Central memory CD8-positive, alpha-beta T cell (primary cell): Measurements from ENCODE around the gene PDE8B.
A peak's percentile ranks its signal among the peaks of the same experiment; 100 is the strongest.
"Not testable (repeated sequence)": the region's sequence is repeated elsewhere in the genome, so short reads cannot be mapped to it uniquely, and the experiment has no call there.

Experiments used
- ATAC-seq: fragments of 150-1000 bp; cut with Tn5 transposase; replicated peaks from 2 replicates; pipeline ENCODE4 v1.10.0; 2022; ENCODE audit warnings: mild to moderate bottlenecking, moderate FRiP score, moderate number of reproducible peaks; ENCODE audit not compliant: poor library complexity, severe bottlenecking; ENCODE audit errors: extremely low read depth
- DNase-seq, 2 donors: peaks; one replicate each; pipeline ENCODE4 v3.0.0; 2021; ENCODE audit warnings: low spot score in 2 of 2
- H3K27ac Mint-ChIP-seq: one replicate; pipeline ENCODE4 v1.8.0; 2022; ENCODE audit warnings: low read depth, mild to moderate bottlenecking, moderate library complexity, mixed read lengths
- H3K27me3 Mint-ChIP-seq: one replicate; pipeline ENCODE4 v1.8.0; 2022; ENCODE audit warnings: mixed read lengths
- H3K36me3 Mint-ChIP-seq: one replicate; pipeline ENCODE4 v1.8.0; 2022; ENCODE audit warnings: mild to moderate bottlenecking, moderate library complexity, mixed read lengths; ENCODE audit not compliant: insufficient read depth
- H3K4me1 Mint-ChIP-seq: one replicate; pipeline ENCODE4 v1.8.0; 2022; ENCODE audit warnings: mixed read lengths
- H3K4me3 Mint-ChIP-seq: one replicate; pipeline ENCODE4 v1.8.0; 2022; ENCODE audit warnings: mild to moderate bottlenecking, moderate library complexity, mixed read lengths
- H3K9me3 Mint-ChIP-seq: one replicate; pipeline ENCODE4 v1.8.0; 2022; ENCODE audit warnings: mixed read lengths

PDE8B gene

DNA sequence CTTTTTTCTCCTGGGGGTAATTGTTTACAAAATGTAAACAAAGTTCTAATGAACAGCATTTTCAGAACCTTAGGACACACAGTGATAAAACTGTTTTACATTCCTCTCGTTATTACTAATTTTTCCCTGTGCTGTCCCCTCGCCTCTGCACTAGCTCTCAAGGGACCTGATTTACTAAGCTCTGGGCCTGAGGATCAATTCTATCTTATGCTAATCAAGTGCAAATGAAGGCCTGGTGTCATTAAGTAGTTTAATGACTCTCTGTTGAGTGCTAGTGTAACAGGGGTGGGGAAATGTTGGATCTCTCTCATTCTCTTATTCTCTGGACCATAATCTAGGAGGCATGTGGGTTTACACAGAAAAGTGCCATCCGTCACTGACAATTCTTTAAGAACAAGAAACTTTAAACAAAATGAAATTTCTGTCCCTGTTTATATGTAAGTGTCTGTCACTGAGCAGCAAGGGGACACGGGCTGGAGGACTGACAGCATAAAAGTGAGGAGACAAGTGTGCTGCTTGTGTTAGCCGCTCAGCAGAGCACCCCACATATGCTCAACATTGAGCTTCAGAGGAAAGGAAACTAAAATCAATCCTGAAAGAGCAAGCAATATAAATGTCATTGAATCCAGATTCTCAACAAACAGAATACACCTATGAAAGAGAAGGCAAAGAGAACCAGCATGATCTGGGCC is 166.3 kb downstream of the PDE8B start:
- Mint-ChIP-seq H3K4me1 (peaks cover 10% of the 10 kb centered on the region), H3K4me3 (no peak overlapping the region), H3K9me3 (no peaks in the 10 kb centered on the region), H3K36me3 (no peaks in the 10 kb centered on the region), H3K27ac (no peak overlapping the region), H3K27me3 (peaks cover 12% of the 10 kb centered on the region)
- no peak for DNase-seq
- no peak for ATAC-seq

DNA sequence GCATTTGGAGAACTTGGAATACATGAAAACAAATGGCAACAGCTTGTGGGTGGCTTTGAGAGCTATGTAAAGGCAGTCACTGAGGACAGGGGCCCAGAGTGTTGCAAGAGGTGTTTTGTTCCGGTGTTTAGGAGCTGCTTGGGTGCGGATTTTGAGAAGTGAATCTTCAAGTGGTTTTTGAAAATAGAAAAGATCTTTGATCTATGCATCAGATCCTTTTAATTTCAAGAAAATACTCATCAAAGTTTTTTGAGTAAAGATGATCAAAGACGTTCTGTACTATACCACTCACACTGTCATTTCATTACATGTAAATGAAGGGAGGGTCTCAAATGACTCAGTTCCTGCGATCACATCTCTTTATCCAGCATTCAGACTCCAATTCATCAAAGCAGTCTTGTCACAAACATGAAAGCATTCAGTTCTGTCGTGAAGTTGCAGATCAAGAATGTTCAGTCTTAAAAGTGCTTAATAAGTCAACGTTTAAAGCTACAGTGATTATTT is 169.1 kb downstream of the PDE8B start:
- no peak overlapping the region for H3K4me3 Mint-ChIP-seq
- H3K9me3 Mint-ChIP-seq: no peaks in the 10 kb centered on the region
- H3K27ac Mint-ChIP-seq: no peak overlapping the region
- DNase-seq: no peak
- peaks cover 10% of the 10 kb centered on the region for H3K4me1 Mint-ChIP-seq
- no peaks in the 10 kb centered on the region for H3K36me3 Mint-ChIP-seq
- peak; percentile 24 for ATAC-seq
- peaks cover 12% of the 10 kb centered on the region for H3K27me3 Mint-ChIP-seq

DNA sequence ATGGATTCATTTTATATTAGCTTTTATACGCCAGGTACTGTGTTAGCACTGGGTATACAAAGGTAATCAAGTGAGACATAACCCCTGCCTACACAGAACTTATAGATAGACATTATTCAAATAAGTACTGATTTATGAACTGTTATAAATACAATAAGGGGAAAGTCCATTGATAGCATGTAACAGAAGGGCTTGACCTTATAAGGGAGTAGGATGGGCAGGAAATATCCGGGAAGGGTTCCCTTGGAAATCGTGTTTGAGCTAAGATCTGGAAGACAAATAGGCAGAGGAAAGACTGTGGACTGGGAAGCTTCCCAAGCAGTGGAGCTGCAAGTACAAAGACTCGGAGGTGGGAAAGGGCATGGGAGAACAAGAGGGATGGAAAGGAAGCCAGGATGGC is 170.2 kb downstream of the PDE8B start:
- Mint-ChIP-seq H3K27me3 (peaks cover 12% of the 10 kb centered on the region), H3K4me1 (peaks cover 10% of the 10 kb centered on the region), H3K4me3 (no peak overlapping the region), H3K36me3 (no peaks in the 10 kb centered on the region), H3K27ac (no peak overlapping the region), H3K9me3 (no peaks in the 10 kb centered on the region)
- ATAC-seq (no peak), DNase-seq (no peak)

DNA sequence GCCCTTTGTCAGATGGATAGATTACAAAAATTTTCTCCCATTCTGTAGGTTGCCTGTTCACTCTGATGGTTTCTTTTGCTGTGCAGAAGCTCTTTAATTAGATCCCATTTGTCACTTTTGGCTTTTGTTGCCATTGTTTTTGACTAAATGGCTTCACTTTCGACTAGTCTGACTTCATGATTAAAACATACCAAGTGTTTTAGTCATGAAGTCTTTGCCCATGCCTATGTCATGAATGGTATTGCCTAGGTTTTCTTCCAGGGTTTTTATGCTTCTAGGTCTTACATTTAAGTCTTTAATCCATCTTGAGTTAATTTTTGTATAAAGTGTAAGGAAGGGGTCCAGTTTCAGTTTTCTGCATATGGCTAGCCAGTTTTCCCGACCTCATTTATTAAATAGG is 172.9 kb downstream of the PDE8B start:
- not testable (repeated sequence) for DNase-seq, H3K36me3 Mint-ChIP-seq, H3K9me3 Mint-ChIP-seq, H3K4me3 Mint-ChIP-seq, ATAC-seq, H3K27ac Mint-ChIP-seq, H3K27me3 Mint-ChIP-seq
- peaks cover 10% of the 10 kb centered on the region for H3K4me1 Mint-ChIP-seq

DNA sequence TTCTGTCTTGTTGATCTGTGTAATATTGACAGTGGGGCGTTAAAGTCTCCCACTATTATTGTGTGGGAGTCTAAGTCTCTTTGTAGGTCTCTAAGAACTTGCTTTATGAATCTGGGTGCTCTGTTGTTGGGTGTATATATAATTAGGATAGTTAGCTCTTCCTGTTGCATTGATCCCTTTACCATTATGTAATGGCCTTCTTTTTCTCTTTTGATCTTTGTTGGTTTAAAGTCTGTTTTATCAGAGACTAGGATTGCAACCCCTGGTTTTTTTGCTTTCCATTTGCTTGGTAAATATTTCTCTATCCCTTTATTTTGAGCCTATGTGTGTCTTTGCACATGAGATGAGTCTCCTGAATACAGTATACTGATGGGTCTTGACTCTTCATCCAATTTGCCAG is 175.9 kb downstream of the PDE8B start:
- not testable (repeated sequence) for H3K36me3 Mint-ChIP-seq, H3K27ac Mint-ChIP-seq, DNase-seq, H3K4me1 Mint-ChIP-seq, H3K4me3 Mint-ChIP-seq, ATAC-seq, H3K9me3 Mint-ChIP-seq
- H3K27me3 Mint-ChIP-seq: peaks cover 20% of the 10 kb centered on the region

DNA sequence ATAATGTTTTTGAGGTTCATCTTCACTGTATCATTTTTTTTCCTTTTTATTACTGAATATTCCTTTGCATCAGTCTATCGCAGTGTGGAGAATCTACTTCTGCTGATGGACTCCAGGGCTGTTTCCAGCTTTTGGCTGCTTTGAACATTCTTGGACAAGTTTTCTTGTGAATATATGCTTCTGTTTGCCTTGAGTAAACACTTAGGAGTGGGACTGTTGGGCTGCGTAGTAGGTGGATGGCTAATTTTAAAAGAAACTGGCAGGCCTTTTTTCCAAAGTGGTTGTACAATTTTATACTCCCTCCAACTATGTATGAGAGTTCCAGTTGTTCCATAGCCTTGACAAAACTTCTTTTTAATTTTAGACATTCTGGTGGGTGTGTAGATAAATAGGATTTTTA is 179.3 kb downstream of the PDE8B start:
- DNase-seq (no peak), ATAC-seq (no peak)
- Mint-ChIP-seq H3K27ac (no peak overlapping the region), H3K36me3 (no peaks in the 10 kb centered on the region), H3K27me3 (peaks cover 23% of the 10 kb centered on the region), H3K9me3 (no peaks in the 10 kb centered on the region), H3K4me3 (no peak overlapping the region), H3K4me1 (no peaks in the 10 kb centered on the region)

DNA sequence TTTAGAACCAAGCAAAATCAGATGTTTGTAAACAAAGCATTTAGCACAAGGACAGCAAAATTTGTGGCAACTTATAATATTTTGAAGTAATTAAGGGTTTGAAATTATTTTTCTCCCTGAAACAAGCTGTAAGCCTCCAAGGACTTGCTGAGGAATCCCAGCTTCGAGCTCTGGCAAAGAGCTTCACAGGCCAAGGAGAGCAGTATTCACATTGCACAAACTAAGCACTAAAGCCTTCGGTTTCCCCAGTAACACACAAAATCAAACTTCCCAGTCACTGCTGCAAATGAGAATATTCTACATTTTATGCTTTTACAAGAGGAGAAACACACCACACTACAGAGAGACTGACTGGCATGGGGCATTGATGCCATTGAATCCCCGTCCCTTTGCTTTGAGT is 179.7 kb downstream of the PDE8B start:
- Mint-ChIP-seq H3K27me3 (peaks cover 23% of the 10 kb centered on the region), H3K9me3 (no peaks in the 10 kb centered on the region), H3K36me3 (no peaks in the 10 kb centered on the region), H3K4me3 (no peak overlapping the region), H3K27ac (no peak overlapping the region), H3K4me1 (no peaks in the 10 kb centered on the region)
- DNase-seq (no peak), ATAC-seq (no peak)

DNA sequence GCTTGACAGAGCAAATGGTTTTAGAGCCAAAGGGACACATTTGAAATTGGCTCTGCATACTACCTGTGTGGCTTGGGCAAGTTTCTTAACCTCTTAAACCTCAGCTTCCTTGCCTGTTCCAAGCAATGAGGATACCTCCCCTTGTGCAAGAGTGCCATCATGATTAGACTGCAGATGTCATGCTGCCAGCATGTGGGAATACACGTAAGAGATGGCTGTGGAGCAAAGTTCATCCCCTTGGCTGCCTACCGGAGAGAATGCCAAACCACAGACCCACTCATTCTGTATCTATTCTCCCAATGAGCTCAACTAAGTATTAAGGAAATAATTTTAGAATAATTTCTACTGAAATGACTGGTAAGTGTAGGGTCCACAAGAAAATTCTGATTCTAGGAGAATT is 180.3 kb downstream of the PDE8B start:
- no peak for DNase-seq
- no peak for ATAC-seq
- no peaks in the 10 kb centered on the region for H3K9me3 Mint-ChIP-seq
- H3K4me3 Mint-ChIP-seq: no peak overlapping the region
- no peaks in the 10 kb centered on the region for H3K4me1 Mint-ChIP-seq
- H3K36me3 Mint-ChIP-seq: no peaks in the 10 kb centered on the region
- H3K27ac Mint-ChIP-seq: no peak overlapping the region
- peaks cover 23% of the 10 kb centered on the region for H3K27me3 Mint-ChIP-seq

DNA sequence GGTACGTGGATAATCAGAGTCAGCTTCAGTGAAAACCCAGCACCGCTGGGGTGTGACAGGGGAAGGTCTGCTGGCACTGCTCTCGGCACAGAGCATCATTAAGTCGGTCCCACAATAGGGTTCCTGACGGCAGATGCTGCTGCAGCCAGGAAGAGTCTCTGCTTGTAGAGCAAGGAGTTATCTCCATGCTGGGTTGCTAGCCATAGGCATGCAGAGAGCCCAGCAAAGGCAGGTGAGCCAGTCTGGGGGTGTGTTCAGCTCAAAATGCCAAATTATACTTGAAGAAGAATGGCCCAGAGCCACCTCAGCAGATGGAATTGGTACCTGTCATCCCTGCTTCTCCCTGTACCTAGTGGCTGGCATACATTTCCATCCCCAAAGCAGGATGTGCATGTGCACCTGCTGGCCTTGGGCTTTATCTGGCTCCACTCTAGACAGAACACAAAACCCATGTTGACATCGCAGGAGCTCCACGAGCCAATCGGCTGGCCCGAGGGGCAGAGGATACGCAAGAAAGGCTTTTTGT is 180.8 kb downstream of the PDE8B start:
- no peaks in the 10 kb centered on the region for H3K36me3 Mint-ChIP-seq
- no peak overlapping the region for H3K4me3 Mint-ChIP-seq
- no peak for DNase-seq
- no peaks in the 10 kb centered on the region for H3K4me1 Mint-ChIP-seq
- H3K9me3 Mint-ChIP-seq: no peaks in the 10 kb centered on the region
- no peak for ATAC-seq
- H3K27ac Mint-ChIP-seq: no peak overlapping the region
- H3K27me3 Mint-ChIP-seq: peaks cover 23% of the 10 kb centered on the region

DNA sequence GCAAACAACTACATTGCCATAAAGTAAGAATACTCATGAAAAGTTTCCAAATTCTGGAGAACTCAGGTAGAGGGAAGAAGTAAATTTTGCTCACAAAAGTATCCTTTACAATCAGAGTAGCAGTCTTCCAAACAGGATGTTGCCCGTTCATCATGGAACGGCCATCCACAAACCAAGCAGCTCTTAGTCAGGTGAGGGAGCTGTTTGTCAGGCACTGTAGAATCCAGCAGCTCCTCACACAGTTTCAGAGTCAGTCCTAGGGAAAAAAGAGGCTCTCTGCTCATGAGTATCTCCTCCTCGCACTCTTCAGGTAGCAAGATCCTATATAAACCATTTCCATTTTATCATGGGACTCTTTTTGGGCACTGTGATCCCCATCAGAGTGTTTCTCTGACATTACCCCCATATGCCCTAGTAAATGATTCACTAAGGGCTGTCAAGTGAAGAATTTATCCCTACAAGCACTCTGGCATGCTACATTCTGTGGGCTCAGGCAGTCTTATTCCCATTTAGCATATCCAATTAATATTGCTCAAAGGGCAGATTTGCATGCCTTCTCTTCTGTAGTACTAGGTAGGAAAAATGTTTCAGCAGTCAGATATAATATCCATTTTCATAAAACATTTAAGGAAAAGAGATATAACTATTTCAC is 183.7 kb downstream of the PDE8B start:
- DNase-seq: no peak
- H3K4me3 Mint-ChIP-seq: no peak overlapping the region
- ATAC-seq: no peak
- H3K4me1 Mint-ChIP-seq: no peaks in the 10 kb centered on the region
- no peak overlapping the region for H3K27ac Mint-ChIP-seq
- no peaks in the 10 kb centered on the region for H3K36me3 Mint-ChIP-seq
- H3K27me3 Mint-ChIP-seq: peaks cover 21% of the 10 kb centered on the region
- no peaks in the 10 kb centered on the region for H3K9me3 Mint-ChIP-seq

DNA sequence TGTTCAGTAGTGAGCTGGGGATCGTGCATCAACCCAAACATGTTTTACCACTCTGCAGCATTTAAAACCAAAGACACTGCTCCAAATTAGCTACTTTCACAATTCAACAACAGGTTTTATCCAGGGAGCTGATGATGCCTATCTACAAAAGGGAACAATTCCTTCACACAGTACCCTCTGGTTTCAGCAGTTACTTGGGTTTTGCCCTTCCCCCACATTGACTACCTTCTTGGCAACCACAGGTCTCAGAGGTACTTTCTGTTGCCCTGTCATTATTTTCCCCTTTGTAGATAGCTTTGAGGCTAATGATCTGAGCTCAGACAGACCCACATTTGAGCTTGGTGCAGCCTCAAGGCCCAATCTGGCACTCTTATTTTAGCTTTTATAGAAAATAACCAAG is 185.5 kb downstream of the PDE8B start:
- Mint-ChIP-seq H3K9me3 (no peaks in the 10 kb centered on the region), H3K36me3 (no peaks in the 10 kb centered on the region), H3K27ac (no peak overlapping the region), H3K27me3 (peaks cover 6% of the 10 kb centered on the region), H3K4me3 (no peak overlapping the region), H3K4me1 (no peaks in the 10 kb centered on the region)
- DNase-seq (no peak), ATAC-seq (no peak)

DNA sequence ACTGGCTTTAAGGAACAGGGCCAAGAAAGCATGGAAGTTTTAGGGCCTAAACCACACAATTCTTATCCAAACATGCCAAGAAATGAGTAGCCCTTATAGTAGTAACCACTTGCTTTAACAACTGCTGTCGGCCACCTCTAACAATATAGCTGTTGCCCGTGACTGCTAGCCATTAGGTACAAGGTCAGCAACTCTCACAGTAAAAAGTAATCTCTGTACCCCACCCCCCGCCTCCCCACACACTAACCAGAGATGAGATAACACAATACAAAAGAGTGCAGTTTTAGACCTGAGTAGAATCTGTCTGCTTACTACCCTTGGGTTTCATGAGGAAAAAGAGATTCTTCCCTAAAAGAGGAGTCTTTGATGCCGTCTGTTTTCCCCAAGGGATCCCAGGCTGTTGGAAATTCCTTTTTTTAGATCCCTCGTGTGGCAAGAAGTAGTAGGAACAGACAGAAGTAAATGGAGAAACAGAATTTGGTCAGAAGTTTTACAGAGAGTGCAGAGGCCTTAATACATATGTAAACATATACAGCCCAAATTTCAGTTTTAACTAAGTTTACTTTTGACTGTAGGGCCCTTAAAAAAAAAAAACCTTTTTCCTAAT is 187.3 kb downstream of the PDE8B start:
- no peaks in the 10 kb centered on the region for H3K36me3 Mint-ChIP-seq
- H3K27me3 Mint-ChIP-seq: no peaks in the 10 kb centered on the region
- no peak overlapping the region for H3K4me3 Mint-ChIP-seq
- H3K4me1 Mint-ChIP-seq: no peaks in the 10 kb centered on the region
- ATAC-seq (no peak), DNase-seq (no peak)
- no peaks in the 10 kb centered on the region for H3K9me3 Mint-ChIP-seq
- no peak overlapping the region for H3K27ac Mint-ChIP-seq

DNA sequence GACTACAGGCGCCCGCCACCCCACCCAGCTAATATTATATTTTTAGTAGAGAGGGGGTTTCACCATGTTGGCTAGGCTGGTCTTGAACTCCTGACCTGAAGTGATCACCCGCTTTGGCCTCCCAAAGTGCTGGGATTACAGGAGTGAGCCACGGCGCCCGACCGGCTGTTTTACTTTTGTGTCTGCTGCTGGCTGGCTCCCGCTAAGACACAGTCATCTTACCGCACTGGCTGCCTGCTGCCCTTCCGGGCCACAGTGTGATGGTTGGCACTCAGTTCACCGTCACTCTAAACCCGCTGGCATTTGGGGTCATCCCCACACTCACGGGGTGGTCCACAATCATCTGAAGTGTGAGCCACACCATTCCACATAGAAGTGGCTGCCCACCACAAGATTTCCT is 188.0 kb downstream of the PDE8B start:
- Mint-ChIP-seq H3K27me3 (no peaks in the 10 kb centered on the region), H3K4me1 (no peaks in the 10 kb centered on the region), H3K4me3 (no peak overlapping the region), H3K27ac (no peak overlapping the region), H3K9me3 (no peaks in the 10 kb centered on the region), H3K36me3 (no peaks in the 10 kb centered on the region)
- ATAC-seq (no peak), DNase-seq (no peak)
